SU-DHL-6 (cell line): Measurements from ENCODE around the gene PYGL.

Experiments
- H2AFZ ChIP-seq: fragments of 200-600 bp; sonication (generic); 2 replicates; pipeline ENCODE4 v1.6.1; 2014; ENCODE audit warnings: low read depth, mild to moderate bottlenecking, moderate library complexity, mixed read lengths, antibody characterized with exemption, low read length; ENCODE audit not compliant: severe bottlenecking
- H3F3A ChIP-seq: fragments of 200-600 bp; shearing (Covaris generic); 2 replicates; pipeline ENCODE4 v1.6.0; 2016; ENCODE audit warnings: antibody characterized with exemption, mild to moderate bottlenecking; ENCODE audit not compliant: insufficient read depth
- H3K27ac ChIP-seq: fragments of 200-600 bp; sonication (generic); 2 replicates; pipeline ENCODE4 v1.5.1; 2016; ENCODE audit warnings: low read depth, mild to moderate bottlenecking, low read length, moderate library complexity, mixed read lengths
- H3K27me3 ChIP-seq: fragments of 200-600 bp; sonication (generic), shearing (Covaris generic); 2 replicates; pipeline ENCODE4 v1.6.0; 2014; ENCODE audit warnings: mild to moderate bottlenecking, low read length
- H3K36me3 ChIP-seq: fragments of 200-600 bp; sonication (generic); 2 replicates; pipeline ENCODE4 v1.6.1; 2014; ENCODE audit warnings: mild to moderate bottlenecking, low read length, mixed read lengths
- H3K4me2 ChIP-seq: fragments of 300-600, 200-600 bp; shearing (Covaris generic), sonication (generic); 2 replicates; pipeline ENCODE4 v1.6.0; 2014; ENCODE audit warnings: low read length, low read depth, mild to moderate bottlenecking; ENCODE audit not compliant: poor library complexity, severe bottlenecking
- H3K4me3 ChIP-seq: fragments of 200-600 bp; sonication (generic); 2 replicates; pipeline ENCODE4 v1.5.1; 2014; ENCODE audit warnings: antibody characterized with exemption, low read length, mild to moderate bottlenecking, mixed read lengths; ENCODE audit not compliant: insufficient read depth, poor library complexity, severe bottlenecking
- H3K79me2 ChIP-seq: fragments of 200-600 bp; sonication (generic); 2 replicates; pipeline ENCODE4 v1.6.1; 2014; ENCODE audit warnings: mild to moderate bottlenecking, low read length, moderate library complexity; ENCODE audit not compliant: insufficient read depth
- H3K9ac ChIP-seq: fragments of 200-600 bp; sonication (generic); 2 replicates; pipeline ENCODE4 v1.7.0; 2014; ENCODE audit warnings: mild to moderate bottlenecking, low read length
- H3K9me2 ChIP-seq: fragments of 200-600 bp; sonication (generic); replicated peaks from 2 replicates; pipeline ENCODE4 v1.6.1; 2014; ENCODE audit warnings: low read length; ENCODE audit not compliant: insufficient read depth
- H3K9me3 ChIP-seq: fragments of 200-600 bp; sonication (generic); 2 replicates; pipeline ENCODE4 v1.6.1; 2014; ENCODE audit warnings: low read length, mixed read lengths; ENCODE audit not compliant: insufficient read depth
- H4K20me1 ChIP-seq: fragments of 200-600 bp; sonication (generic); 2 replicates; pipeline ENCODE4 v1.6.1; 2014; ENCODE audit warnings: low read depth, mild to moderate bottlenecking, antibody characterized with exemption, low read length, moderate library complexity, mixed read lengths
- CTCF ChIP-seq: fragments of 200-600 bp; sonication (generic); IDR thresholded peaks from one replicate; pipeline ENCODE4 v1.5.1; 2017; ENCODE audit warnings: antibody characterized with exemption, mild to moderate bottlenecking, low read length, moderate library complexity; ENCODE audit not compliant: insufficient read depth, poor library complexity, severe bottlenecking
- EZH2phosphoT487 ChIP-seq: fragments of 200-600 bp; sonication (generic), shearing (Covaris generic); conservative IDR thresholded peaks from 2 replicates; pipeline ENCODE4 v1.6.1; 2018; ENCODE audit warnings: mild to moderate bottlenecking, antibody characterized with exemption, low read length, moderate library complexity, mixed read lengths

The PYGL gene

GRCh38 chr14:50948205-50948604, 3.9 kb upstream of the PYGL start:
- no peaks in the 10 kb centered on the region for H3K27me3 ChIP-seq
- H3K9me2 ChIP-seq: no peaks in the 10 kb centered on the region
- no peak overlapping the region for H2AFZ ChIP-seq
- no peak overlapping the region for H3K27ac ChIP-seq
- TF ChIP-seq CTCF: no peak
- H3F3A ChIP-seq: no peaks in the 10 kb centered on the region
- H3K36me3 ChIP-seq: no peaks in the 10 kb centered on the region
- no peaks in the 10 kb centered on the region for H3K79me2 ChIP-seq
- no peak overlapping the region for H3K4me2 ChIP-seq
- no peak overlapping the region for H3K9ac ChIP-seq
- H4K20me1 ChIP-seq: no peaks in the 10 kb centered on the region
- no peak overlapping the region for H3K4me3 ChIP-seq
- no peaks in the 10 kb centered on the region for H3K9me3 ChIP-seq

- H3K27ac ChIP-seq: no peak overlapping the region
- no peak overlapping the region for H3K4me2 ChIP-seq
Measured at GRCh38 chr14:50947446-50947845, 3.2 kb upstream of the PYGL start.

GRCh38 chr14:50946234-50946935, 2.1 kb upstream of the PYGL start:
- Histone ChIP-seq H3K4me2 (no peak overlapping the region), H3K36me3 (no peaks in the 10 kb centered on the region), H3K9me2 (no peaks in the 10 kb centered on the region), H3K9ac (no peak overlapping the region), H2AFZ (no peak overlapping the region), H3K79me2 (no peaks in the 10 kb centered on the region), H3K4me3 (no peak overlapping the region), H3F3A (no peaks in the 10 kb centered on the region), H4K20me1 (no peaks in the 10 kb centered on the region), H3K27ac (no peak overlapping the region), H3K27me3 (no peaks in the 10 kb centered on the region), H3K9me3 (no peaks in the 10 kb centered on the region)
- TF ChIP-seq CTCF: no peak

More at GRCh38 chr14:50947446-50947845, 3.2 kb upstream of the PYGL start:
- Histone ChIP-seq H4K20me1 (no peaks in the 10 kb centered on the region), H3K9me3 (no peaks in the 10 kb centered on the region), H3K9ac (no peak overlapping the region), H3K36me3 (no peaks in the 10 kb centered on the region), H3K27me3 (no peaks in the 10 kb centered on the region), H3K79me2 (no peaks in the 10 kb centered on the region), H2AFZ (no peak overlapping the region), H3K9me2 (no peaks in the 10 kb centered on the region), H3K4me3 (no peak overlapping the region), H3F3A (no peaks in the 10 kb centered on the region)
- TF ChIP-seq EZH2phosphoT487 (no peak), CTCF (no peak)
